HG03045 (cell line): ENCODE results near the gene IPCEF1.

Source experiments
- ATAC-seq: cut with Tn5 transposase; IDR thresholded peaks from one replicate; pipeline ENCODE4 v1.9.1; 2021; ENCODE audit warnings: mild to moderate bottlenecking, moderate library complexity; ENCODE audit not compliant: unreplicated experiment

Gene IPCEF1

GRCh38 chr6:154356690-154357089 lies at the start of gene IPCEF1:
TSS of gene IPCEF1 (minus strand) at chr6:154356803. CDS start at chr6:154265947, 90,856 bp downstream.
- no peak for ATAC-seq

- no peak for ATAC-seq
These were observed 49.7 kb upstream of the IPCEF1 start for GRCh38 chr6:154406301-154406700.

GRCh38 chr6:154404791-154405400 lies 48.3 kb upstream of the IPCEF1 start:
- no peak for ATAC-seq

- ATAC-seq = no peak
These were observed 47.2 kb upstream of the IPCEF1 start for GRCh38 chr6:154403788-154404187.

GRCh38 chr6:154402081-154402780 lies 45.6 kb upstream of the IPCEF1 start:
- no peak for ATAC-seq

GRCh38 chr6:154399097-154399496 lies 42.5 kb upstream of the IPCEF1 start:
- ATAC-seq = no peak

GRCh38 chr6:154397491-154398195 lies 41.0 kb upstream of the IPCEF1 start:
- no peak for ATAC-seq

GRCh38 chr6:154395878-154396277 lies 39.3 kb upstream of the IPCEF1 start:
- no peak for ATAC-seq

- ATAC-seq = no peak
These were observed 38.7 kb upstream of the IPCEF1 start for GRCh38 chr6:154395316-154395715.

- no peak for ATAC-seq
These were observed 38.0 kb upstream of the IPCEF1 start for GRCh38 chr6:154394571-154394970.

GRCh38 chr6:154390034-154390433 lies 33.4 kb upstream of the IPCEF1 start:
- no peak for ATAC-seq

- no peak for ATAC-seq
These were observed 32.2 kb upstream of the IPCEF1 start for GRCh38 chr6:154388803-154389202.

- no peak for ATAC-seq
These were observed 30.5 kb upstream of the IPCEF1 start for GRCh38 chr6:154386848-154387717.

GRCh38 chr6:154384191-154384590 lies 27.6 kb upstream of the IPCEF1 start:
- ATAC-seq = no peak

GRCh38 chr6:154383273-154383672 lies 26.7 kb upstream of the IPCEF1 start:
- no peak for ATAC-seq

- ATAC-seq = no peak
These were observed 26.1 kb upstream of the IPCEF1 start for GRCh38 chr6:154382740-154383139.

GRCh38 chr6:154381548-154381947 lies 24.9 kb upstream of the IPCEF1 start:
- no peak for ATAC-seq

GRCh38 chr6:154380741-154381140 lies 24.1 kb upstream of the IPCEF1 start:
- ATAC-seq = no peak

GRCh38 chr6:154379585-154379984 lies 23.0 kb upstream of the IPCEF1 start:
- no peak for ATAC-seq

GRCh38 chr6:154378518-154378917 lies 21.9 kb upstream of the IPCEF1 start:
- no peak for ATAC-seq

- ATAC-seq = no peak
These were observed 21.1 kb upstream of the IPCEF1 start for GRCh38 chr6:154377726-154378125.
